ENCODE results near the gene ATRN.

The ATRN gene

DNA sequence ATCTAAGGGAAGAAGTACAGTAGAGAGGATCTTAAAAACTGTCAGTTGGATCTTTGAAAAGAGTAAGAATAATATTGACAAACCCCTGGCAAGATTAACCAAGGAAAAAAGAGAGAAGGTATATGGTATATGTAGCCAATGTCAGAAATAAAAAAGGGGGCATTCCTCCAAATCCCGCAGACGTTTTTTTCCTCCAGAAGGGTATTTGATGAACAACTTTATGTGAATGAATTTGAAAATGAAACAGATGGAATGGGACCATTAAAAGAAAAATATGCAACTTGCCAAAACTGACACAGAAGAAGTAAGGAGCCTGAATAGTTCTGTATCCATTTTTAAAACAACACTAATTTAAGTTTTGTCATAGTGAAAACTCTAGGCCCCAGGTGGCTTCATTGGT, 156.7 kb downstream of the ATRN start:
- H3K18ac ChIP-seq (ENCODE audit: low read depth in 1 of 2, low read length in 2 of 2), result no peak overlapping the region
- H2BK12ac ChIP-seq (ENCODE audit: low read length in 2 of 2), result no peak overlapping the region
- no peak overlapping the region for H3K14ac ChIP-seq (ENCODE audit: low read length in 2 of 2)
- H3K9me3 ChIP-seq (ENCODE audit: control insufficient read depth, low read length), result no peaks in the 10 kb centered on the region
- no peak overlapping the region for H3K23ac ChIP-seq (ENCODE audit: low read length in 2 of 2)
- H2BK120ac ChIP-seq (ENCODE audit: low read depth, low read length), result no peak overlapping the region
- no peak overlapping the region for H2AFZ ChIP-seq (ENCODE audit: low read depth, low read length)
- H4K8ac ChIP-seq (ENCODE audit: low read length), result no peak overlapping the region
- H3K9ac ChIP-seq (ENCODE audit: low read length), result no peak overlapping the region
- 88% methylated on average over 2 of the region's 2 CpGs for WGBS
- H3K79me1 ChIP-seq (replicated peaks; ENCODE audit: low read length, poor library complexity, severe bottlenecking), result no peaks in the 10 kb centered on the region
- no peak overlapping the region for H4K91ac ChIP-seq (ENCODE audit: low read length)
- DNase-seq, result no peak
- no peak overlapping the region for H2AK5ac ChIP-seq (ENCODE audit: low read length, severe bottlenecking)
- H3K4me3 ChIP-seq (ENCODE audit: insufficient read depth in 1 of 2, low read depth in 1 of 2, low read length in 2 of 2), result no peak overlapping the region
- peaks cover 4 to 44% of the 10 kb centered on the region in 2 experiments for H3K36me3 ChIP-seq (ENCODE audit: control insufficient read depth in 1 of 2, insufficient read depth in 2 of 2, low read depth in 1 of 2, low read length in 2 of 2)
- H3K4ac ChIP-seq (ENCODE audit: low read depth in 1 of 2, low read length in 2 of 2), result no peak overlapping the region
- H2BK15ac ChIP-seq (ENCODE audit: low read depth, poor library complexity, severe bottlenecking), result no peak overlapping the region
- no peaks in the 10 kb centered on the region for H3K27me3 ChIP-seq (ENCODE audit: control insufficient read depth in 1 of 2, insufficient read depth in 1 of 2, low read length in 2 of 2)
- H2BK5ac ChIP-seq (ENCODE audit: low read depth, low read length, poor library complexity, severe bottlenecking), result no peak overlapping the region
- H3K4me1 ChIP-seq (ENCODE audit: control insufficient read depth, insufficient read depth, low read depth, low read length), result peaks cover 2% of the 10 kb centered on the region
- no peak overlapping the region for H3K4me2 ChIP-seq (ENCODE audit: low read length, poor library complexity, severe bottlenecking)
- H3K27ac ChIP-seq (ENCODE audit: low read length, poor library complexity, severe bottlenecking), result no peak overlapping the region

DNA sequence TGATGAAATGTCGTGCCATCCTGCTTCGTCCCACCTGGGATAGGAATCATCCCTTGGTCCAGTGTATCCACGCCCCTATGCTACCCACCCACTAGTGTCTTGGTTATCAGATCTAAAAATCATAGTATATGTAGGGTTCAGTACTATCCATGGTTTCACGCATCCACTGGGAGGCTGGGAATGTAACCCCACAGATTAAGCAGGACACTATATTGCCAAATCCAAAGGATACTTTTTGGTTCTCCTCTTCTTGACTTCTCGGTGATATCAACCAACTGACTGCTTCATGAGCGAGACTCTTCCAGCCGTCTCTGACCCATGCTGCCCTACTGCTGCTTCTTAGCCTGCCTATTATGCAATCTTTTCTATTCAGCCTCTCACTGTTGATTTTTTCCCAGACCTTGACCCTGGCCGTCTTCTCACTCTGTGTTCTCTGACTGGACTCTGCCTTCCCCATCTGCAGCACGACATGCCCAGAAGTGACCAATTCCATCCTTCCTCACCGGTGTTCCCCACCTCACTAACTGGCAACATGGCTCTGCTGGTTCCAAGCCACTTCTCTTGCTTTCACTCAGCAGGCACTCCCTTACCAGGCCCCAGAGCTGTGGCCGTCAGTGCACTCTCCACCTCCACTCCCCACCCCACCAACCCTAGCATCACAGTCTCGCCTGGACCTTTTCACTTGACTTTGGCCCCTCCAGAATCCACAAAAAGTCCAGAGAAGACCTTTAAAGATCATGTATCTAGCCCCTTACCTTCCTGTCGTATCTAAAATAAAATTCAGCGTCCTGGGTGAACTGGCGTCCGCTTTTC, 157.9 kb downstream of the ATRN start:
- DNase-seq, result no peak
- WGBS, result 91% methylated on average over 14 of the region's 16 CpGs
- no peak overlapping the region for H2BK120ac ChIP-seq (ENCODE audit: low read depth, low read length)

DNA sequence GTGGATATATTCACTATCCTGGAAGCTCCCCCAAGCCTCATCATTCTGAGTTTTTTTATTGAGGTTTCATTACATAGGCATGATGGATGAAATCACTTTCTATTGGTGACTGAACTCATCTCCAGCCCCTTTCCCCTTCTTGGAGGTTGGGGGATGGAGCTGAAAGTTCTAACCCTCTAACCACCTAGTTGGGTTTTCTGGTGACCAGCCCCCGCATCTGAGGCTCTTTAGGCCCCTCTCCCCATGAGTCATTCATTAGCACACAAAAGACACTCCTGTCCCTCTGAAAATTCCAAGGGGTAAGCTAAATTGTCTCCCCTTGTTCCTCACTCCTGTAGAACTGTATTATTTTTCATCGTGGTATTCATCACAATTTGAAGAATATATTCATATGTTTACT, 159.1 kb downstream of the ATRN start:
- Histone ChIP-seq H2BK5ac (ENCODE audit: low read depth, low read length, poor library complexity, severe bottlenecking) (no peak overlapping the region), H3K18ac (ENCODE audit: low read depth in 1 of 2, low read length in 2 of 2) (no peak overlapping the region), H2BK12ac (ENCODE audit: low read length in 2 of 2) (no peak overlapping the region), H2AK5ac (ENCODE audit: low read length, severe bottlenecking) (no peak overlapping the region), H3K79me1 (replicated peaks; ENCODE audit: low read length, poor library complexity, severe bottlenecking) (no peaks in the 10 kb centered on the region), H2BK120ac (ENCODE audit: low read depth, low read length) (no peak overlapping the region), H3K9ac (ENCODE audit: low read length) (no peak overlapping the region), H4K91ac (ENCODE audit: low read length) (no peak overlapping the region), H3K9me3 (ENCODE audit: control insufficient read depth, low read length) (no peaks in the 10 kb centered on the region), H4K8ac (ENCODE audit: low read length) (no peak overlapping the region), H3K36me3 (ENCODE audit: control insufficient read depth in 1 of 2, insufficient read depth in 2 of 2, low read depth in 1 of 2, low read length in 2 of 2) (peaks cover 4 to 51% of the 10 kb centered on the region in 2 experiments), H3K14ac (ENCODE audit: low read length in 2 of 2) (no peak overlapping the region), H3K4me2 (ENCODE audit: low read length, poor library complexity, severe bottlenecking) (no peak overlapping the region), H3K4me1 (ENCODE audit: control insufficient read depth, insufficient read depth, low read depth, low read length) (peaks cover 14% of the 10 kb centered on the region), H2BK15ac (ENCODE audit: low read depth, poor library complexity, severe bottlenecking) (no peak overlapping the region), H3K27me3 (ENCODE audit: control insufficient read depth in 1 of 2, insufficient read depth in 1 of 2, low read length in 2 of 2) (no peaks in the 10 kb centered on the region), H3K4ac (ENCODE audit: low read depth in 1 of 2, low read length in 2 of 2) (no peak overlapping the region), H3K23ac (ENCODE audit: low read length in 2 of 2) (no peak overlapping the region), H3K4me3 (ENCODE audit: insufficient read depth in 1 of 2, low read depth in 1 of 2, low read length in 2 of 2) (no peak overlapping the region), H3K27ac (ENCODE audit: low read length, poor library complexity, severe bottlenecking) (no peak overlapping the region), H2AFZ (ENCODE audit: low read depth, low read length) (no peak overlapping the region)
- DNase-seq, result no peak
- WGBS, result 100% methylated on average over 1 of the region's 2 CpGs

More for the DNA sequence above, 157.9 kb downstream of the ATRN start:
- Histone ChIP-seq H3K4me1 (ENCODE audit: control insufficient read depth, insufficient read depth, low read depth, low read length) (peaks cover 8% of the 10 kb centered on the region), H3K4me3 (ENCODE audit: insufficient read depth in 1 of 2, low read depth in 1 of 2, low read length in 2 of 2) (no peak overlapping the region), H3K27me3 (ENCODE audit: control insufficient read depth in 1 of 2, insufficient read depth in 1 of 2, low read length in 2 of 2) (no peaks in the 10 kb centered on the region), H3K79me1 (replicated peaks; ENCODE audit: low read length, poor library complexity, severe bottlenecking) (no peaks in the 10 kb centered on the region), H2AFZ (ENCODE audit: low read depth, low read length) (no peak overlapping the region), H3K4me2 (ENCODE audit: low read length, poor library complexity, severe bottlenecking) (no peak overlapping the region), H2AK5ac (ENCODE audit: low read length, severe bottlenecking) (no peak overlapping the region), H3K9ac (ENCODE audit: low read length) (no peak overlapping the region), H2BK12ac (ENCODE audit: low read length in 2 of 2) (no peak overlapping the region), H3K36me3 (ENCODE audit: control insufficient read depth in 1 of 2, insufficient read depth in 2 of 2, low read depth in 1 of 2, low read length in 2 of 2) (peaks cover 4 to 44% of the 10 kb centered on the region in 2 experiments), H3K9me3 (ENCODE audit: control insufficient read depth, low read length) (no peaks in the 10 kb centered on the region), H2BK15ac (ENCODE audit: low read depth, poor library complexity, severe bottlenecking) (no peak overlapping the region), H3K27ac (ENCODE audit: low read length, poor library complexity, severe bottlenecking) (no peak overlapping the region), H4K91ac (ENCODE audit: low read length) (no peak overlapping the region), H3K23ac (ENCODE audit: low read length in 2 of 2) (no peak overlapping the region), H2BK5ac (ENCODE audit: low read depth, low read length, poor library complexity, severe bottlenecking) (no peak overlapping the region), H3K4ac (ENCODE audit: low read depth in 1 of 2, low read length in 2 of 2) (no peak overlapping the region), H3K18ac (ENCODE audit: low read depth in 1 of 2, low read length in 2 of 2) (no peak overlapping the region), H4K8ac (ENCODE audit: low read length) (no peak overlapping the region), H3K14ac (ENCODE audit: low read length in 2 of 2) (peak overlapping the region in 1 of 2 experiments; percentile 42)

DNA sequence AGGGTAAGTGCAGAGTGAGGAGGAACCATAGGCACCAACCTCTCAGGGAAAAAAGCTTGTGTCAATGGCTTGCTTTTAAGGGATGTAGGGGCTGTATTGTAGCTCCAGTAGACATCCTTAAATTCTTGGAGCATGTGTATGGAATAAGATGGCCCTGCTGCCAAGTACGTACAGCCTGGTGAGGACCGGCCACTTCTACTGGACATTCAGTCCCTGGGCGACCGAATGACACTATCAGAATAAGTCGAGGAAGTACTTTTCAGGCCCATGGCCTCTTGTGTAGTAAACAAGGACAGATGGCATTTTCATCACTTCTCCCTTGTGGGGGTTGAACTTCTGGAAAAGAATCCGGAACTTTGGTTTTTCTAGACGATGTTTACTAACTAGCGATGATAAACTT, 159.6 kb downstream of the ATRN start:
- no peak overlapping the region for H2AFZ ChIP-seq (ENCODE audit: low read depth, low read length)
- no peaks in the 10 kb centered on the region for H3K27me3 ChIP-seq (ENCODE audit: control insufficient read depth in 1 of 2, insufficient read depth in 1 of 2, low read length in 2 of 2)
- H2BK5ac ChIP-seq (ENCODE audit: low read depth, low read length, poor library complexity, severe bottlenecking), result no peak overlapping the region
- H3K4ac ChIP-seq (ENCODE audit: low read depth in 1 of 2, low read length in 2 of 2), result no peak overlapping the region
- H3K14ac ChIP-seq (ENCODE audit: low read length in 2 of 2), result no peak overlapping the region
- no peak overlapping the region for H2BK12ac ChIP-seq (ENCODE audit: low read length in 2 of 2)
- WGBS, result 94% methylated on average over 8 of the region's 8 CpGs
- peaks cover 4 to 47% of the 10 kb centered on the region in 2 experiments for H3K36me3 ChIP-seq (ENCODE audit: control insufficient read depth in 1 of 2, insufficient read depth in 2 of 2, low read depth in 1 of 2, low read length in 2 of 2)
- no peak for DNase-seq
- no peak overlapping the region for H2BK120ac ChIP-seq (ENCODE audit: low read depth, low read length)
- no peaks in the 10 kb centered on the region for H3K9me3 ChIP-seq (ENCODE audit: control insufficient read depth, low read length)
- no peak overlapping the region for H3K4me2 ChIP-seq (ENCODE audit: low read length, poor library complexity, severe bottlenecking)
- no peak overlapping the region for H3K9ac ChIP-seq (ENCODE audit: low read length)
- no peaks in the 10 kb centered on the region for H3K79me1 ChIP-seq (replicated peaks; ENCODE audit: low read length, poor library complexity, severe bottlenecking)
- H3K4me3 ChIP-seq (ENCODE audit: insufficient read depth in 1 of 2, low read depth in 1 of 2, low read length in 2 of 2), result no peak overlapping the region
- H3K27ac ChIP-seq (ENCODE audit: low read length, poor library complexity, severe bottlenecking), result no peak overlapping the region
- no peak overlapping the region for H2BK15ac ChIP-seq (ENCODE audit: low read depth, poor library complexity, severe bottlenecking)
- H3K18ac ChIP-seq (ENCODE audit: low read depth in 1 of 2, low read length in 2 of 2), result no peak overlapping the region
- H3K4me1 ChIP-seq (ENCODE audit: control insufficient read depth, insufficient read depth, low read depth, low read length), result peaks cover 14% of the 10 kb centered on the region
- no peak overlapping the region for H3K23ac ChIP-seq (ENCODE audit: low read length in 2 of 2)
- no peak overlapping the region for H4K91ac ChIP-seq (ENCODE audit: low read length)
- H4K8ac ChIP-seq (ENCODE audit: low read length), result no peak overlapping the region
- H2AK5ac ChIP-seq (ENCODE audit: low read length, severe bottlenecking), result no peak overlapping the region

All from mesenchymal stem cell (in vitro differentiated cells and primary cell).